H9 (cell line): ENCODE measurements around the gene ETV2. TPM values are rescaled to one million over a fixed set of nuclear protein-coding genes. Genes with fewer than 3 reads are reported as not detected.

Source experiments
- DNase-seq: peaks from one replicate; pipeline ENCODE4 v3.0.0-alpha.2; 2017
- H2AFZ ChIP-seq: one replicate; pipeline ENCODE4 v1.6.1; 2013; ENCODE audit warnings: mild to moderate bottlenecking, low read length, control low read depth, moderate library complexity
- H2AK5ac ChIP-seq: 2 replicates; pipeline ENCODE4 v1.6.1; 2013; ENCODE audit warnings: low read length, control low read depth, mixed read lengths; ENCODE audit not compliant: insufficient read length
- H2BK120ac ChIP-seq: one replicate; pipeline ENCODE4 v1.6.1; 2013; ENCODE audit warnings: low read depth, mild to moderate bottlenecking, low read length, control low read depth, inconsistent platforms; ENCODE audit not compliant: poor library complexity, severe bottlenecking
- H2BK12ac ChIP-seq: 2 replicates; pipeline ENCODE4 v1.6.1; 2013; ENCODE audit warnings: low read length, control low read depth, mixed read lengths, low read depth; ENCODE audit not compliant: insufficient read length
- H2BK15ac ChIP-seq: 2 replicates; pipeline ENCODE4 v1.6.1; 2013; ENCODE audit warnings: low read depth, low read length, control low read depth
- H2BK20ac ChIP-seq: one replicate; pipeline ENCODE4 v1.6.1; 2013; ENCODE audit warnings: low read depth, mild to moderate bottlenecking, low read length, control low read depth, inconsistent platforms; ENCODE audit not compliant: poor library complexity, severe bottlenecking
- H2BK5ac ChIP-seq: 2 replicates; pipeline ENCODE4 v1.6.1; 2013; ENCODE audit warnings: low read length, control low read depth, mixed read lengths; ENCODE audit not compliant: insufficient read length
- H3K14ac ChIP-seq: 2 replicates; pipeline ENCODE4 v1.6.1; 2013; ENCODE audit warnings: low read length, control low read depth; ENCODE audit not compliant: insufficient read depth
- H3K18ac ChIP-seq: 2 replicates; pipeline ENCODE4 v1.6.1; 2013; ENCODE audit warnings: low read depth, mild to moderate bottlenecking, mixed read lengths, low read length, control low read depth; ENCODE audit not compliant: insufficient read length
- H3K23ac ChIP-seq: 2 replicates; pipeline ENCODE4 v1.6.1; 2013; ENCODE audit warnings: low read length, control low read depth, mixed read lengths, low read depth; ENCODE audit not compliant: insufficient read length
- H3K23me2 ChIP-seq: 2 replicates; pipeline ENCODE4 v1.6.1; 2013; ENCODE audit warnings: low read depth, mild to moderate bottlenecking, mixed read lengths, low read length, control low read depth; ENCODE audit not compliant: insufficient read length, poor library complexity, severe bottlenecking
- H3K27ac ChIP-seq: 2 replicates; pipeline ENCODE4 v1.5.1; 2013; ENCODE audit warnings: low read length, control low read depth, mixed read lengths, low read depth; ENCODE audit not compliant: insufficient read length
- H3K27me3 ChIP-seq: 2 replicates; pipeline ENCODE4 v1.6.1; 2013; ENCODE audit warnings: low read length, control low read depth, inconsistent platforms; ENCODE audit not compliant: insufficient read depth
- H3K4ac ChIP-seq: 2 replicates; pipeline ENCODE4 v1.6.1; 2013; ENCODE audit warnings: low read depth, mild to moderate bottlenecking, control low read depth, inconsistent platforms, low read length, moderate library complexity
- H3K4me1 ChIP-seq: 2 replicates; pipeline ENCODE4 v1.6.1; 2013; ENCODE audit warnings: low read length, control low read depth, inconsistent platforms; ENCODE audit not compliant: insufficient read depth
- H3K4me2 ChIP-seq: 2 replicates; pipeline ENCODE4 v1.6.1; 2013; ENCODE audit warnings: low read length, control low read depth, mixed read lengths; ENCODE audit not compliant: insufficient read length, insufficient read depth
- H3K56ac ChIP-seq: 2 replicates; pipeline ENCODE4 v1.6.1; 2013; ENCODE audit warnings: low read depth, mild to moderate bottlenecking, mixed read lengths, low read length, control low read depth; ENCODE audit not compliant: insufficient read length
- H3K79me1 ChIP-seq: 2 replicates; pipeline ENCODE4 v1.6.1; 2013; ENCODE audit warnings: low read depth, mild to moderate bottlenecking, moderate library complexity, low read length, control low read depth, inconsistent platforms; ENCODE audit not compliant: insufficient read depth, poor library complexity, severe bottlenecking
- H3K79me2 ChIP-seq: 2 replicates; pipeline ENCODE4 v1.6.1; 2013; ENCODE audit warnings: low read length, control low read depth, inconsistent platforms; ENCODE audit not compliant: insufficient read depth
- H3K9ac ChIP-seq: 2 replicates; pipeline ENCODE4 v1.6.1; 2013; ENCODE audit warnings: low read length, control low read depth, mixed read lengths; ENCODE audit not compliant: insufficient read length; ENCODE audit errors: extremely low read depth
- H3K9me3 ChIP-seq: one replicate; pipeline ENCODE4 v1.6.1; 2013; ENCODE audit warnings: low read depth, low read length, inconsistent platforms; ENCODE audit not compliant: control insufficient read depth
- H3T11ph ChIP-seq: one replicate; pipeline ENCODE4 v1.6.1; 2013; ENCODE audit warnings: mild to moderate bottlenecking, low read length, control low read depth, inconsistent platforms
- H4K20me1 ChIP-seq: one replicate; pipeline ENCODE4 v1.6.1; 2013; ENCODE audit not compliant: control insufficient read depth, insufficient read length, insufficient read depth
- H4K5ac ChIP-seq: 2 replicates; pipeline ENCODE4 v1.6.1; 2013; ENCODE audit warnings: low read depth, mild to moderate bottlenecking, mixed read lengths, low read length, control low read depth; ENCODE audit not compliant: insufficient read length
- H4K8ac ChIP-seq: replicated peaks from 2 replicates; pipeline ENCODE4 v1.6.1; 2013; ENCODE audit warnings: low read length, control low read depth, mixed read lengths, low read depth; ENCODE audit not compliant: insufficient read length
- H4K91ac ChIP-seq: 2 replicates; pipeline ENCODE4 v1.6.1; 2013; ENCODE audit warnings: low read depth, mild to moderate bottlenecking, moderate library complexity, mixed read lengths, low read length, control low read depth; ENCODE audit not compliant: insufficient read length
- H3K27ac Mint-ChIP-seq, 3 experiments: 2 replicates in 2 of 3; 3 replicates in 1 of 3; pipeline ENCODE4 v1.8.0; 2020 to 2021; ENCODE audit warnings: mixed read lengths in 3 of 3, mild to moderate bottlenecking in 1 of 3, moderate library complexity in 1 of 3
- H3K27me3 Mint-ChIP-seq: 2 replicates; pipeline ENCODE4 v1.8.0; 2021; ENCODE audit warnings: low read depth, mild to moderate bottlenecking, moderate library complexity, mixed read lengths
- H3K36me3 Mint-ChIP-seq, 3 experiments: 2 replicates in 2 of 3; 3 replicates in 1 of 3; pipeline ENCODE4 v1.8.0; 2020 to 2021; ENCODE audit warnings: low read depth in 3 of 3, mixed read lengths in 3 of 3; ENCODE audit not compliant: insufficient read depth in 1 of 3
- H3K4me1 Mint-ChIP-seq, 2 experiments: 2 replicates each; pipeline ENCODE4 v1.8.0; 2020; ENCODE audit warnings: mixed read lengths in 2 of 2
- H3K4me3 Mint-ChIP-seq, 2 experiments: 2 replicates in 1 of 2; 3 replicates in 1 of 2; pipeline ENCODE4 v1.8.0; 2020 to 2021; ENCODE audit warnings: mild to moderate bottlenecking in 2 of 2, mixed read lengths in 2 of 2, moderate library complexity in 1 of 2
- H3K9me3 Mint-ChIP-seq, 2 experiments: 2 replicates in 1 of 2; 3 replicates in 1 of 2; pipeline ENCODE4 v1.8.0; 2020; ENCODE audit warnings: mild to moderate bottlenecking in 2 of 2, mixed read lengths in 2 of 2, moderate library complexity in 1 of 2
- WGBS: extraction: QIAGEN DNeasy Blood & Tissue Kit; methylation state at CpG from one replicate; pipeline ENCODE4 v1.1.7; 2013; ENCODE audit warnings: missing lambda C conversion rate, low lambda C conversion rate, mixed read lengths; ENCODE audit not compliant: insufficient read length; ENCODE audit errors: extremely low coverage; 5-methylcytosine and 5-hydroxymethylcytosine counted together
- total RNA-seq: library from RNA; stranded (reverse); gene quantifications from 2 replicates; pipeline ENCODE4 v1.2.1, GENCODE V29; 2021
- TF ChIP-seq, protein P1 (sequence below): fragments of 200-600 bp; sonication (generic); conservative IDR thresholded peaks from 3 replicates; pipeline ENCODE4 v1.8.0; 2021; ENCODE audit warnings: antibody characterized with exemption, mild to moderate bottlenecking

The ETV2 gene
- total RNA-seq, 1 experiment from 2014 or later = 1.9 TPM

DNA sequence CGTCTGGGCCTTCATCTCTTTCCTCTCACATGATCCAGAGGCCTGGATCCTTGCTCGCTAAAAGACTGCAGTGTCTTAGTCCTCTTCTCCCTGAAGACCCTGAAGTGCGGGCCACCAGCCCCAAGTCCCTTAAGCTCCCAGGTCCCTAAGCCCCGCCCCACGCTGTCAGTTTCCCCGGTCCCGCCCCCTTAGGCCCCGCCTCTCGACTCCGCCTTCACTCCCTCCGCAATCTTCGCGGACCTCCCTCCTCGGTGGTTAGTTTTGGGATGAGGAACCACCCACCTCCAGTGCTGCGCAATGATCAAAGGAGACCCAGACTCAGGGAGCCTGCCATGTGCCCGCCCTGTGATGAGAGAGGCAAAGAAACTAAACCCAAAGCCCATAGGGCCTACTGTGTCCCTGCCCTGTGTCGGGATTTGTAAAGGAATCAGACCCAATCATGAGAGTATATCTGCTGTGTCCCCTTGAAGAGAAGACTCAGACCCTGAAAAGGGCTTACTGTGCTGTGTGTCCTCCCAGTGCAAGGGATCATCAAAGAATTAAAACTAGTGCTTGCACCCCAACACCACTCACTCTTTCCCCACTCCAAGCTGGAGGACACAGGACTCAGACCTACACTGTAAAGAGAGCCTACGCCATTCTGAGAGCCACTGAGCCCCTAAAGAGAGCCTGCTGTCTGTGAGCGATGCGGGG is 3.6 kb downstream of the ETV2 start:
- H2AFZ ChIP-seq = no peak overlapping the region
- TF ChIP-seq, protein P1, sequence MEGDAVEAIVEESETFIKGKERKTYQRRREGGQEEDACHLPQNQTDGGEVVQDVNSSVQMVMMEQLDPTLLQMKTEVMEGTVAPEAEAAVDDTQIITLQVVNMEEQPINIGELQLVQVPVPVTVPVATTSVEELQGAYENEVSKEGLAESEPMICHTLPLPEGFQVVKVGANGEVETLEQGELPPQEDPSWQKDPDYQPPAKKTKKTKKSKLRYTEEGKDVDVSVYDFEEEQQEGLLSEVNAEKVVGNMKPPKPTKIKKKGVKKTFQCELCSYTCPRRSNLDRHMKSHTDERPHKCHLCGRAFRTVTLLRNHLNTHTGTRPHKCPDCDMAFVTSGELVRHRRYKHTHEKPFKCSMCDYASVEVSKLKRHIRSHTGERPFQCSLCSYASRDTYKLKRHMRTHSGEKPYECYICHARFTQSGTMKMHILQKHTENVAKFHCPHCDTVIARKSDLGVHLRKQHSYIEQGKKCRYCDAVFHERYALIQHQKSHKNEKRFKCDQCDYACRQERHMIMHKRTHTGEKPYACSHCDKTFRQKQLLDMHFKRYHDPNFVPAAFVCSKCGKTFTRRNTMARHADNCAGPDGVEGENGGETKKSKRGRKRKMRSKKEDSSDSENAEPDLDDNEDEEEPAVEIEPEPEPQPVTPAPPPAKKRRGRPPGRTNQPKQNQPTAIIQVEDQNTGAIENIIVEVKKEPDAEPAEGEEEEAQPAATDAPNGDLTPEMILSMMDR = no peak
- H3K23me2 ChIP-seq = peaks cover 22% of the 10 kb centered on the region
- no peak overlapping the region for H4K8ac ChIP-seq
- H3K23ac ChIP-seq = no peak overlapping the region
- Mint-ChIP-seq H3K36me3 (peaks cover 0 to 2% (median under 1%) of the 10 kb centered on the region in 3 experiments; a peak in 3 of 7 replicates), H3K4me3 (peak overlapping the region; percentile 66 to 91), H3K9me3 (no peaks in the 10 kb centered on the region; a peak in 2 of 5 replicates), H3K27me3 (peaks cover 24% of the 10 kb centered on the region), H3K4me1 (peaks cover 29 to 38% of the 10 kb centered on the region in 2 experiments), H3K27ac (peak overlapping the region in 1 of 3 experiments; percentile 89; a peak in 3 of 7 replicates)
- H2BK120ac ChIP-seq = no peak overlapping the region
- no peak overlapping the region for H2BK12ac ChIP-seq
- DNase-seq = peak; percentile 93
- H3K4me2 ChIP-seq = peak overlapping the region; percentile 82
- H2AK5ac ChIP-seq = no peak overlapping the region
- no peak overlapping the region for H3K27ac ChIP-seq
- no peaks in the 10 kb centered on the region; the same call in 1 of the 2 replicates for H3K27me3 ChIP-seq
- no peaks in the 10 kb centered on the region for H3K79me1 ChIP-seq
- no peak overlapping the region for H2BK20ac ChIP-seq
- peaks cover 7% of the 10 kb centered on the region; the same call in 1 of the 2 replicates for H3K4me1 ChIP-seq
- H3K9ac ChIP-seq = no peak overlapping the region
- H3K14ac ChIP-seq = no peak overlapping the region
- no peak overlapping the region for H3K56ac ChIP-seq
- H3K18ac ChIP-seq = no peak overlapping the region
- no peak overlapping the region for H3K4ac ChIP-seq
- no peak overlapping the region for H4K5ac ChIP-seq
- H3K79me2 ChIP-seq = peaks cover 4% of the 10 kb centered on the region; the same call in 1 of the 2 replicates
- H3K9me3 ChIP-seq = no peaks in the 10 kb centered on the region
- H2BK5ac ChIP-seq = no peak overlapping the region
- no peaks in the 10 kb centered on the region for H4K20me1 ChIP-seq
- H3T11ph ChIP-seq = no peak overlapping the region
- no peak overlapping the region; the same call in 1 of the 2 replicates for H2BK15ac ChIP-seq
- H4K91ac ChIP-seq = no peak overlapping the region
- WGBS = no CpG with 5 or more reads among the region's 20 CpGs
